Kidney (tissue), 14 donors: ENCODE data around the gene PTGIS. TPM values are rescaled to one million over a fixed set of nuclear protein-coding genes. Genes with fewer than 3 reads are reported as not detected.

Experiments
- DNase-seq, 5 donors: peaks; one replicate each; pipeline ENCODE4 v3.0.0-alpha.2; 2013 to 2020
- FAIRE-seq: peaks from 2 replicates; lab custom pipeline; 2012; peaks lifted over from hg19 to GRCh38; lab: Jason Lieb, UNC
- H3K27ac ChIP-seq, 2 donors: one replicate each; pipeline ENCODE4 v1.7.0; 2013; ENCODE audit warnings: low read depth in 2 of 2, low read length in 2 of 2, inconsistent platforms in 1 of 2
- H3K27me3 ChIP-seq: one replicate; pipeline ENCODE4 v1.7.1; 2013; ENCODE audit warnings: low read length, inconsistent platforms; ENCODE audit not compliant: control insufficient read depth, insufficient read depth
- H3K36me3 ChIP-seq, 3 donors: one replicate each; pipeline versions ENCODE4 v1.7.0 to v1.7.1; 2013; ENCODE audit warnings: low read length in 3 of 3, control low read depth in 1 of 3, inconsistent platforms in 1 of 3; ENCODE audit not compliant: insufficient read depth in 3 of 3, control insufficient read depth in 2 of 3
- H3K4me1 ChIP-seq, 3 donors: one replicate each; pipeline versions ENCODE4 v1.7.0 to v1.7.1; 2013; ENCODE audit warnings: low read length in 3 of 3, inconsistent platforms in 1 of 3, low read depth in 1 of 3; ENCODE audit not compliant: control insufficient read depth in 2 of 3, insufficient read depth in 2 of 3
- H3K4me3 ChIP-seq, 3 donors: one replicate each; pipeline versions ENCODE4 v1.7.0 to v1.8.1; 2013; ENCODE audit warnings: low read length in 3 of 3, control low read depth in 1 of 3, inconsistent platforms in 1 of 3
- H3K9ac ChIP-seq, 3 donors: one replicate each; pipeline versions ENCODE4 v1.7.0 to v1.7.1; 2013; ENCODE audit warnings: low read length in 3 of 3, control low read depth in 1 of 3, inconsistent platforms in 1 of 3
- H3K9me3 ChIP-seq, 3 donors: one replicate each; pipeline versions ENCODE4 v1.7.0 to v1.7.1; 2013; ENCODE audit warnings: low read length in 3 of 3, control low read depth in 1 of 3, inconsistent platforms in 1 of 3; ENCODE audit not compliant: control insufficient read depth in 2 of 3, insufficient read depth in 1 of 3
- intact Hi-C: fragments of 100-400 bp; cut with DNase I; formaldehyde crosslinking; loops from one replicate; pipeline ENCODE4 v1.11.1; 2022
- polyA plus RNA-seq: library from polyadenylated mRNA; stranded (reverse); fragments of 350-450 nt; fragmentation: Illumina TruSeq; extraction: RNeasy Lipid Tissue Mini Kit (QIAGEN cat#74804); gene quantifications from one replicate; pipeline ENCODE4 v1.2.3, GENCODE V29; 2014; ENCODE audit warnings: low read depth, low replicate concordance; ENCODE audit not compliant: insufficient read depth
- total RNA-seq: library from RNA; stranded (reverse); fragmentation: NEBNext Ultra II Directional; extraction: Animal tissue kit (Norgen Biotek cat#: 25700); gene quantifications from one replicate; pipeline ENCODE4 v1.2.1, GENCODE V29; 2021
- TF ChIP-seq, protein P1 (sequence below): IDR thresholded peaks from 3 replicates; pipeline ENCODE4 v1.5.1; 2012; ENCODE audit warnings: mild to moderate bottlenecking, moderate library complexity, borderline replicate concordance; ENCODE audit not compliant: insufficient read depth; ENCODE audit errors: extremely low read depth
- donor health status: control.
- donor health status: control.
- donor health status: control.
- donor health status: control.
- donor health status: control.
- donor health status: DM: yes; HTN: yes; CAD: no.
- donor health status: Normal renal cell carcinoma (clear cell type).

The PTGIS gene
- total and polyA plus RNA-seq, 2 donors from 2014 or later: 3.1 to 24.1 TPM

- no peak for DNase-seq
- no peak for FAIRE-seq
- intact Hi-C loops: no loop called here
- Histone ChIP-seq H3K27me3 (no peaks in the 10 kb centered on the region), H3K4me3 (no peak overlapping the region), H3K9me3 (peaks cover 0 to 4% (median 0%) of the 10 kb centered on the region in 3 donors), H3K9ac (no peak overlapping the region), H3K27ac (no peak overlapping the region), H3K4me1 (no peaks in the 10 kb centered on the region), H3K36me3 (no peaks in the 10 kb centered on the region)
- TF ChIP-seq, protein P1, sequence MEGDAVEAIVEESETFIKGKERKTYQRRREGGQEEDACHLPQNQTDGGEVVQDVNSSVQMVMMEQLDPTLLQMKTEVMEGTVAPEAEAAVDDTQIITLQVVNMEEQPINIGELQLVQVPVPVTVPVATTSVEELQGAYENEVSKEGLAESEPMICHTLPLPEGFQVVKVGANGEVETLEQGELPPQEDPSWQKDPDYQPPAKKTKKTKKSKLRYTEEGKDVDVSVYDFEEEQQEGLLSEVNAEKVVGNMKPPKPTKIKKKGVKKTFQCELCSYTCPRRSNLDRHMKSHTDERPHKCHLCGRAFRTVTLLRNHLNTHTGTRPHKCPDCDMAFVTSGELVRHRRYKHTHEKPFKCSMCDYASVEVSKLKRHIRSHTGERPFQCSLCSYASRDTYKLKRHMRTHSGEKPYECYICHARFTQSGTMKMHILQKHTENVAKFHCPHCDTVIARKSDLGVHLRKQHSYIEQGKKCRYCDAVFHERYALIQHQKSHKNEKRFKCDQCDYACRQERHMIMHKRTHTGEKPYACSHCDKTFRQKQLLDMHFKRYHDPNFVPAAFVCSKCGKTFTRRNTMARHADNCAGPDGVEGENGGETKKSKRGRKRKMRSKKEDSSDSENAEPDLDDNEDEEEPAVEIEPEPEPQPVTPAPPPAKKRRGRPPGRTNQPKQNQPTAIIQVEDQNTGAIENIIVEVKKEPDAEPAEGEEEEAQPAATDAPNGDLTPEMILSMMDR: no peak
Measured at GRCh38 chr20:49578436-49578835, 10.5 kb upstream of the PTGIS start.

DNA sequence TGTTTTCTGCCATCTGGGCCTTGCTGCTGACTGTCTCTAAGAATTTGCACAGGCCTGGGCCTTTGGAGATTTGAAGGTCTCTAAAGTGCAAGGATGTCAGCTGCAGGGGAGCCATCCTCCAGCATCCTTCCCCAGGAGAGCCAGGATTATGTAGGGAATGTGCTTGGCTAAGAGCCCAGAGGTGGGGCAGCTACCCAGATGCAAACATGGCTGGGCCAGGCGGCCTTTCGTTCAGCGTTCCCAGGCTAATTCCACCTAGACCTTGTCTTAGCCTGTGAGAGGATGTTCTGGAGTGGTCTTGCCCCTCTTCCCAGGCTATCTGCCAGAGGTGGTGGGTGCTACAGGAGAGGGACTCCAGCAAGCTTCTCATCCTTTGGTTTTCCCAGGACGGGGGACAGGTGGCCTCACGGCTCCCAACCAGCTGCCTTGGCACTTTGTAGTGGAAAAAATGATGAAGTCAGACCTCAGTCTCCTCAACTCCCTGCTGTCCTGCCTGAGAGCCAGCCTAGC, 7.7 kb upstream of the PTGIS start:
- TF ChIP-seq, protein P1: no peak
- Histone ChIP-seq H3K27ac (no peak overlapping the region), H3K9me3 (peaks cover 0 to 4% (median 0%) of the 10 kb centered on the region in 3 donors), H3K9ac (no peak overlapping the region), H3K4me1 (no peaks in the 10 kb centered on the region), H3K36me3 (no peaks in the 10 kb centered on the region), H3K4me3 (no peak overlapping the region), H3K27me3 (no peaks in the 10 kb centered on the region)
- DNase-seq: peak in 1 of 5 donors; percentile 27
- FAIRE-seq: no peak
- intact Hi-C loops: no loop called here

DNA sequence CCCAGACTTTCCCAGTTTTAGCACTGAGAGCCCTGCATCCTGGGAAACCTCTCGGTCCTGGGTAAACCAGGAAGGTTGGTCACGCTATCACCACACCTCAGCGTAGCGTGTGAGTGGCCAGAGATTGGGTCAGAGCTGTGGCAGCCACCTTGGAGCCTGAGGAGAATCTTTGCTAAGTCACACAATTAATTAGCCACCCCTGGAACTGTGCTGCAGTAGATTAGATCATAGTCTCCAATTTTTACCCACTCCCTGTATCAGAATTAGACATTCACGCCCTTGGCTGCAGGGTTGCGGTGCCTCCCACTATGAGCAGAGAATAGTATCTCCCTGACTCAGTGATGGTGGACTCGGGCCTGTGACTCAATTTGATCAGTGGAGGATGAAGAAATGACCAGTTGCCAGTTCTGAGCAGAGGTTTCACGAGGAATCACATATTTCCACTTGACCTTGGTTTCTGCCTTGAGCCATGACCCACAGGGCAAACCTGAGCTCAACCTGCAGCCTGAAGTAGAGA, 6.0 kb upstream of the PTGIS start:
- intact Hi-C loops: no loop called here
- Histone ChIP-seq H3K4me3 (no peak overlapping the region), H3K9me3 (peaks cover 0 to 4% (median 0%) of the 10 kb centered on the region in 3 donors), H3K27ac (no peak overlapping the region), H3K36me3 (no peaks in the 10 kb centered on the region), H3K9ac (no peak overlapping the region), H3K4me1 (no peaks in the 10 kb centered on the region), H3K27me3 (no peaks in the 10 kb centered on the region)
- TF ChIP-seq, protein P1: no peak
- DNase-seq (peak in 1 of 5 donors; percentile 15), FAIRE-seq (no peak)
